OCI-LY7 (cell line): ENCODE results near the gene RHOXF2. TPM values are rescaled to one million over a fixed set of nuclear protein-coding genes. Genes with fewer than 3 reads are reported as not detected.
"Not testable (repeated sequence)": the region's sequence is repeated elsewhere in the genome, so short reads cannot be mapped to it uniquely, and the experiment has no call there.

Experiments
- BruUV-seq: library from RNA; stranded (reverse); fragments of 400-500 nt; replicated peaks from 2 replicates; lab custom pipeline; 2021; lab: Mats Ljungman, UMichigan
- CTCF ChIA-PET: fragments of 300-600 bp; sonication (Branson Sonifier 250); formaldehyde crosslinking; loops from one replicate; lab custom pipeline; 2022; ENCODE audit warnings: antibody characterized with exemption; ENCODE audit not compliant: unreplicated experiment; lab: Charles Lee
- POLR2A ChIA-PET: fragments of 300-600 bp; sonication (Branson Sonifier 250); formaldehyde crosslinking; loops from one replicate; lab custom pipeline; 2022; ENCODE audit warnings: antibody characterized with exemption; lab: Charles Lee
- DNase-seq: peaks from one replicate; pipeline ENCODE4 v3.0.0-alpha.2; 2015; ENCODE audit warnings: low spot score
- H2AFZ ChIP-seq: fragments of 200-600 bp; sonication (generic), shearing (Covaris generic); 2 replicates; pipeline ENCODE4 v1.6.1; 2014; ENCODE audit warnings: mild to moderate bottlenecking, antibody characterized with exemption, low read length, moderate library complexity
- H3K27ac ChIP-seq: fragments of 200-600 bp; sonication (generic); 2 replicates; pipeline ENCODE4 v1.5.1; 2014; ENCODE audit warnings: mixed run types, low read depth, mild to moderate bottlenecking, moderate library complexity, low read length, inconsistent platforms; ENCODE audit not compliant: poor library complexity, severe bottlenecking
- H3K36me3 ChIP-seq: fragments of 200-600 bp; sonication (generic); 2 replicates; pipeline ENCODE4 v1.6.1; 2014; ENCODE audit warnings: mild to moderate bottlenecking, antibody characterized with exemption, low read length, moderate library complexity, mixed read lengths; ENCODE audit not compliant: insufficient read depth
- H3K4me1 ChIP-seq: fragments of 200-600 bp; sonication (generic); 2 replicates; pipeline ENCODE4 v1.5.1; 2014; ENCODE audit warnings: mild to moderate bottlenecking, low read length; ENCODE audit not compliant: insufficient read depth, poor library complexity, severe bottlenecking
- H3K4me2 ChIP-seq: fragments of 200-600 bp; sonication (generic); 2 replicates; pipeline ENCODE4 v1.6.1; 2014; ENCODE audit warnings: mild to moderate bottlenecking, low read length
- H3K4me3 ChIP-seq: fragments of 200-600 bp; sonication (generic); 2 replicates; pipeline ENCODE4 v1.5.1; 2014; ENCODE audit warnings: mild to moderate bottlenecking, low read depth, low read length; ENCODE audit not compliant: poor library complexity, severe bottlenecking
- H3K79me2 ChIP-seq: fragments of 200-600 bp; sonication (generic); 2 replicates; pipeline ENCODE4 v1.6.1; 2016; ENCODE audit warnings: low read depth, mild to moderate bottlenecking, low read length, moderate library complexity, mixed read lengths; ENCODE audit not compliant: insufficient read depth
- H3K9me2 ChIP-seq: fragments of 200-600 bp; sonication (generic); 2 replicates; pipeline ENCODE4 v1.6.1; 2016; ENCODE audit warnings: mild to moderate bottlenecking, low read length, mixed read lengths; ENCODE audit not compliant: insufficient read depth
- H3K9me3 ChIP-seq: fragments of 200-600 bp; sonication (generic); 2 replicates; pipeline ENCODE4 v1.6.1; 2014; ENCODE audit warnings: mild to moderate bottlenecking, mixed run types, low read length, mixed read lengths
- H4K20me1 ChIP-seq: fragments of 200-600 bp; sonication (generic); 2 replicates; pipeline ENCODE4 v1.6.1; 2014; ENCODE audit warnings: mild to moderate bottlenecking, antibody characterized with exemption, low read length, moderate library complexity, mixed read lengths; ENCODE audit not compliant: insufficient read depth
- CTCF ChIP-seq: fragments of 200-600 bp; sonication (generic); conservative IDR thresholded peaks from 2 replicates; pipeline ENCODE4 v1.5.1; 2014; ENCODE audit warnings: mild to moderate bottlenecking, antibody characterized with exemption, low read length, moderate library complexity, mixed read lengths
- EZH2phosphoT487 ChIP-seq: fragments of 200-600 bp; sonication (generic); IDR thresholded peaks from 2 replicates; pipeline ENCODE4 v1.6.1; 2018; ENCODE audit warnings: low read depth, borderline replicate concordance, mild to moderate bottlenecking, mixed run types, antibody characterized with exemption, low read length, moderate library complexity, mixed read lengths
- intact Hi-C: fragments of 100-400 bp; cut with micrococcal nuclease; formaldehyde crosslinking; loops from one replicate; pipeline ENCODE4 v1.10.0; 2022; ENCODE audit not compliant: unreplicated experiment
- total RNA-seq, 2 experiments: library from RNA; depleted of rRNA in 1 of 2; stranded (reverse); fragments of >200 nt in 1 of 2; shearing (Covaris generic) in 1 of 2; gene quantifications; 2 replicates each; pipeline ENCODE4 v1.2.3, GENCODE V29; 2014 to 2022

RHOXF2 gene
- total RNA-seq, 2 experiments from 2014 or later, result not detected

DNA sequence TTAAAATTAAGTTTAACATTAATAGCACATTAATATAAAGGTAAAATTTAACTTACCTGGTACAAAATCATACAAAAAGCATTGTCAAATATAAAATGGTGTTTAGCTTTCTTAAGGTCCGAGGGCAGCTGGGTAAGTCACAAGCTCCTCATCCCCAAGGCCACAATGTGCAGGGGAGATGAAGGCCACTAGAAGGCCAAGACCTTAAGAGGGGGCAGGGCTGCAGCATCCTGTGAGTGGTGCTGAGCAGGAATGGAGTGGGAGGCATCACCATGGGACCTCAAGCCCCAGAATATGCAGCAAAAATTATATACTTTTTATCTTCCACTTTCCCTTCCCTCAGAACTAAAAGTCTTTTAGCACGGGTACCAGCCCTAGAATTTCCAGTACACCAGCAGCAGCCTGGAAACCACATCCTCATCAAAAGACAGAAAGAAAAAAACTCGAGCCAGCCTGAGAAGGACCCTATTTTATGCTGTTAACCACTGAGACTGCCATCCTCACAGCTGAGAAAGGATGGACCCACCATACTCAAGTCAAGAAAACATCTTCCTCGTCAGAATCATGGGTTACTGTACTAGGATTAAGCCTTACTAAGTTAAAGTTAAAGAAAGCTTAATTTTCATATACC lies 13.0 kb upstream of the RHOXF2 start:
- CTCF ChIA-PET, result no interaction called here
- H3K4me1 ChIP-seq, result no peaks in the 10 kb centered on the region
- H3K9me2 ChIP-seq, result no peaks in the 10 kb centered on the region
- BruUV-seq, result no TSS peak
- H3K9me3 ChIP-seq, result no peaks in the 10 kb centered on the region
- H3K27ac ChIP-seq, result no peak overlapping the region
- POLR2A ChIA-PET, result interaction anchor here (0.6 kb wide), 1 partner anchor 179 kb away, joined by 5 read pairs; no protein-coding TSS in a partner anchor
- TF ChIP-seq CTCF, result no peak
- TF ChIP-seq EZH2phosphoT487, result no peak
- intact Hi-C loops, result loop anchor here (10.0 kb wide), 1 partner anchor 161 kb away; no protein-coding TSS in a partner anchor
- no peaks in the 10 kb centered on the region for H3K79me2 ChIP-seq
- DNase-seq, result no peak
- no peaks in the 10 kb centered on the region for H4K20me1 ChIP-seq
- no peak overlapping the region for H3K4me3 ChIP-seq
- H3K4me2 ChIP-seq, result no peak overlapping the region
- H2AFZ ChIP-seq, result no peak overlapping the region
- no peaks in the 10 kb centered on the region; the same call in 1 of the 2 replicates for H3K36me3 ChIP-seq

GRCh38 chrX:120146323-120146722 lies 12.1 kb upstream of the RHOXF2 start:
- H3K4me2 ChIP-seq, H3K36me3 ChIP-seq, H3K4me1 ChIP-seq, BruUV-seq, H3K79me2 ChIP-seq, CTCF ChIA-PET, H3K4me3 ChIP-seq, DNase-seq, H4K20me1 ChIP-seq, H3K27ac ChIP-seq, H2AFZ ChIP-seq, POLR2A ChIA-PET, H3K9me3 ChIP-seq, H3K9me2 ChIP-seq: not testable (repeated sequence)
- intact Hi-C loops, result loop anchor here (10.0 kb wide), 1 partner anchor 162 kb away; no protein-coding TSS in a partner anchor

- no TSS peak for BruUV-seq
- intact Hi-C loops, result loop anchor here (10.0 kb wide), 1 partner anchor 163 kb away; no protein-coding TSS in a partner anchor
- H2AFZ ChIP-seq, result no peak overlapping the region
- H3K9me2 ChIP-seq, result no peaks in the 10 kb centered on the region
- no peak overlapping the region for H3K4me2 ChIP-seq
- no peak overlapping the region for H3K4me3 ChIP-seq
- no peaks in the 10 kb centered on the region for H4K20me1 ChIP-seq
- POLR2A ChIA-PET, result no interaction called here
- H3K79me2 ChIP-seq, result no peaks in the 10 kb centered on the region
- no peak overlapping the region for H3K27ac ChIP-seq
- no peaks in the 10 kb centered on the region for H3K9me3 ChIP-seq
- CTCF ChIA-PET, result no interaction called here
- DNase-seq, result peak; percentile 21
- H3K4me1 ChIP-seq, result no peaks in the 10 kb centered on the region
- TF ChIP-seq EZH2phosphoT487, result no peak
- no peak for TF ChIP-seq CTCF
- H3K36me3 ChIP-seq, result no peaks in the 10 kb centered on the region; the same call in 1 of the 2 replicates
Measured at GRCh38 chrX:120147537-120147936, 10.9 kb upstream of the RHOXF2 start.

GRCh38 chrX:120150109-120150744 lies 8.2 kb upstream of the RHOXF2 start:
- H3K36me3 ChIP-seq, POLR2A ChIA-PET, BruUV-seq, H3K9me3 ChIP-seq, intact Hi-C loops, H4K20me1 ChIP-seq, H3K9me2 ChIP-seq, H3K4me1 ChIP-seq, H2AFZ ChIP-seq, H3K4me3 ChIP-seq, CTCF ChIA-PET, H3K79me2 ChIP-seq, DNase-seq, H3K4me2 ChIP-seq, H3K27ac ChIP-seq: not testable (repeated sequence)

DNA sequence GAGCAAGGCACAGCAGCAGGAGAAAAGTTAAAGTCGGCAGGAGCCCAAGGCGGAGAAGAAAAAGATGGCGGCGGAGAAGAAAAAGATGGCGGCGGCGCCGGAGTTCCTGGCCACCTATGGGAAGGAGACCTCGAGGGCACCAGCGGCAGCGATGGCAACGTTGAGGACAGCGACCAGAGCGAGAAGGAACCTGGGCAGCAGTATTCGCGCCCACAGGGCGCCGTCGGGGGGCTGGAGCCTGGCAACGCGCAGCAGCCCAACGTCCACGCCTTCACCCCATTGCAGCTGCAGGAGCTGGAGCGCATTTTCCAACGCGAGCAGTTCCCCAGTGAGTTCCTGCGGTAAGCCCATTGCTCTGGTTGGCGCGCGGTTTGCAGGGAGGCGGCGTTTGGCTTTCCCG lies 673 bp downstream of the RHOXF2 start:
- DNase-seq, H3K4me3 ChIP-seq, H3K4me1 ChIP-seq, H3K27ac ChIP-seq, H2AFZ ChIP-seq, intact Hi-C loops, H3K9me3 ChIP-seq, H3K4me2 ChIP-seq, H3K79me2 ChIP-seq, H4K20me1 ChIP-seq, CTCF ChIA-PET, POLR2A ChIA-PET, BruUV-seq, H3K9me2 ChIP-seq, H3K36me3 ChIP-seq: not testable (repeated sequence)
